HepG2 (cell line): ENCODE results near the gene STK4. TPM values are rescaled to one million over a fixed set of nuclear protein-coding genes. Genes with fewer than 3 reads are reported as not detected.

Experiments used
- ATAC-seq: fragments of 200-7000 bp; cut with Tn5 transposase; 3 replicates; pipeline ENCODE4 v1.9.1; 2020; ENCODE audit warnings: mild to moderate bottlenecking, moderate library complexity
- BruUV-seq: library from RNA; stranded (reverse); fragments of 400-500 nt; replicated peaks from 2 replicates; lab custom pipeline; 2021; lab: Mats Ljungman, UMichigan
- CTCF ChIA-PET: fragments of 300-600 bp; formaldehyde crosslinking; extraction: SDS; loops from one replicate; lab custom pipeline; 2021; ENCODE audit warnings: low total read pairs, inconsistent platforms, low intra/inter-chr PET ratio; lab: Yijun Ruan, JAX
- POLR2A ChIA-PET: fragments of 350-600 bp; sonication (Branson Sonifier 250); formaldehyde crosslinking; loops from one replicate; lab custom pipeline; 2020; ENCODE audit warnings: antibody characterized with exemption, inconsistent platforms; lab: Yijun Ruan, JAX
- DNase-seq: peaks from one replicate; pipeline ENCODE4 v3.0.0-alpha.2; 2015; ENCODE audit warnings: low spot score
- FAIRE-seq: peaks from 3 replicates; lab custom pipeline; 2011; peaks lifted over from hg19 to GRCh38; lab: Jason Lieb, UNC
- H2AFZ ChIP-seq: one replicate; pipeline ENCODE4 v1.6.1; 2011; ENCODE audit warnings: low read length, inconsistent platforms
- H3K27ac ChIP-seq: fragments of 300-600 bp; 3 replicates; pipeline ENCODE4 v1.8.0; 2011; ENCODE audit warnings: mixed run types, mild to moderate bottlenecking, mixed read lengths, low read length, inconsistent platforms; ENCODE audit not compliant: insufficient read depth; ENCODE audit errors: extremely low read length
- H3K27me3 ChIP-seq, 2 experiments: fragments of 200-600 bp in 1 of 2; 2 replicates in 1 of 2; 3 replicates in 1 of 2; pipeline versions ENCODE4 v1.6.0 to v1.8.0; 2011; ENCODE audit warnings: low read length in 2 of 2, mild to moderate bottlenecking in 2 of 2, moderate library complexity in 2 of 2, inconsistent platforms in 1 of 2; ENCODE audit not compliant: insufficient read depth in 2 of 2, control insufficient read depth in 1 of 2
- H3K36me3 ChIP-seq, 2 experiments: fragments of 200-600 bp in 1 of 2; replicated peaks in 1 of 2; 2 replicates in 1 of 2; 3 replicates in 1 of 2; pipeline versions ENCODE4 v1.5.1 to v1.8.0; 2011; ENCODE audit warnings: low read length in 2 of 2, inconsistent platforms in 1 of 2; ENCODE audit not compliant: insufficient read depth in 2 of 2, control insufficient read depth in 1 of 2
- H3K4me1 ChIP-seq: 2 replicates; pipeline ENCODE4 v1.5.1; 2012; ENCODE audit warnings: low read length, inconsistent platforms; ENCODE audit not compliant: insufficient read depth
- H3K4me2 ChIP-seq: 2 replicates; pipeline ENCODE4 v1.6.0; 2011; ENCODE audit warnings: low read depth, low read length, inconsistent platforms
- H3K4me3 ChIP-seq, 3 experiments: fragments of 200-600 bp in 1 of 3; sonication (generic), shearing (Covaris generic) in 1 of 3; replicated peaks in 1 of 3; 2 replicates each; pipeline ENCODE4 v1.5.1; 2011 to 2016; ENCODE audit warnings: low read length in 3 of 3, inconsistent platforms in 2 of 3, low read depth in 2 of 3, mild to moderate bottlenecking in 2 of 3, control low read depth in 1 of 3, mixed read lengths in 1 of 3; ENCODE audit not compliant: insufficient read depth in 1 of 3
- H3K79me2 ChIP-seq: one replicate; pipeline ENCODE4 v1.6.1; 2011; ENCODE audit warnings: low read length, inconsistent platforms; ENCODE audit not compliant: insufficient read depth
- H3K9ac ChIP-seq: 2 replicates; pipeline ENCODE4 v1.6.0; 2011; ENCODE audit warnings: mild to moderate bottlenecking, low read depth, low read length, inconsistent platforms; ENCODE audit not compliant: insufficient read depth
- H3K9me3 ChIP-seq: 2 replicates; pipeline ENCODE4 v1.5.1; 2012; ENCODE audit warnings: mild to moderate bottlenecking, low read length
- H4K20me1 ChIP-seq: 2 replicates; pipeline ENCODE4 v1.6.0; 2011; ENCODE audit warnings: inconsistent platforms, mild to moderate bottlenecking, low read length, moderate library complexity; ENCODE audit not compliant: insufficient read depth
- ARID3A ChIP-seq: IDR thresholded peaks from 2 replicates; pipeline ENCODE4 v1.6.1; 2012; ENCODE audit warnings: low read depth, low read length, improper control_type of control experiment
- HMG20B ChIP-seq: conservative IDR thresholded peaks from 2 replicates; pipeline ENCODE4 v1.6.1; 2016; ENCODE audit warnings: missing genetic modification reagents, missing compliant biosample characterization
- IRF1 ChIP-seq: sonication (generic); formaldehyde crosslinking; IDR thresholded peaks from 2 replicates; pipeline ENCODE4 v1.4.0; 2020; ENCODE audit warnings: low read depth, mild to moderate bottlenecking, missing genetic modification reagents
- KDM1A ChIP-seq: IDR thresholded peaks from 2 replicates; pipeline ENCODE4 v1.6.1; 2016; ENCODE audit warnings: missing compliant biosample characterization
- MIXL1 ChIP-seq: IDR thresholded peaks from 2 replicates; pipeline ENCODE4 v1.6.1; 2016
- NFATC3 ChIP-seq: sonication (generic); formaldehyde crosslinking; IDR thresholded peaks from 2 replicates; pipeline ENCODE4 v1.5.1; 2020; ENCODE audit warnings: mild to moderate bottlenecking, missing genetic modification reagents
- NR2F1 ChIP-seq, 2 experiments: fragments of 450-650 bp in 1 of 2; formaldehyde crosslinking in 1 of 2; IDR thresholded peaks; 2 replicates each; pipeline versions ENCODE4 v1.5.0 to v1.6.1; 2016 to 2020; ENCODE audit warnings: mild to moderate bottlenecking in 1 of 2, missing compliant biosample characterization in 1 of 2, missing genetic modification reagents in 1 of 2, moderate library complexity in 1 of 2
- PAX8 ChIP-seq: sonication (generic); formaldehyde crosslinking; IDR thresholded peaks from 2 replicates; pipeline ENCODE4 v1.8.0; 2022; ENCODE audit warnings: mild to moderate bottlenecking, missing genetic modification reagents, borderline replicate concordance
- PCBP2 ChIP-seq: fragments of 200-400 bp; formaldehyde crosslinking; optimal IDR thresholded peaks from 2 replicates; pipeline ENCODE3; 2018; ENCODE audit warnings: low read length, low read depth; ENCODE audit not compliant: poor library complexity, severe bottlenecking
- PRMT3 ChIP-seq: sonication (generic); formaldehyde crosslinking; IDR thresholded peaks from 2 replicates; pipeline ENCODE4 v1.8.1; 2022; ENCODE audit warnings: low read depth, mild to moderate bottlenecking, moderate library complexity, missing genetic modification reagents, borderline replicate concordance
- REPIN1 ChIP-seq: sonication (generic); formaldehyde crosslinking; IDR thresholded peaks from 2 replicates; pipeline ENCODE4 v1.8.0; 2022; ENCODE audit warnings: missing genetic modification reagents, low read depth, mild to moderate bottlenecking, borderline replicate concordance
- ZBTB39 ChIP-seq: sonication (generic); formaldehyde crosslinking; IDR thresholded peaks from 2 replicates; pipeline ENCODE4 v1.5.0; 2020; ENCODE audit warnings: missing genetic modification reagents
- ZBTB8A ChIP-seq: sonication (generic); formaldehyde crosslinking; IDR thresholded peaks from 2 replicates; pipeline ENCODE4 v1.4.0; 2020; ENCODE audit warnings: mild to moderate bottlenecking, low read depth, missing genetic modification reagents, borderline replicate concordance
- ZNF160 ChIP-seq: sonication (generic); formaldehyde crosslinking; IDR thresholded peaks from 2 replicates; pipeline ENCODE4 v1.8.0; 2022; ENCODE audit warnings: mild to moderate bottlenecking, inconsistent platforms, missing genetic modification reagents
- ZNF383 ChIP-seq: sonication (generic); formaldehyde crosslinking; IDR thresholded peaks from 2 replicates; pipeline ENCODE4 v1.4.0; 2020; ENCODE audit warnings: missing genetic modification reagents, mild to moderate bottlenecking, borderline replicate concordance
- ZNF619 ChIP-seq: sonication (generic); formaldehyde crosslinking; IDR thresholded peaks from 2 replicates; pipeline ENCODE4 v1.4.0; 2020; ENCODE audit warnings: mild to moderate bottlenecking, missing genetic modification reagents
- ZNF780A ChIP-seq: sonication (generic); formaldehyde crosslinking; IDR thresholded peaks from 2 replicates; pipeline ENCODE4 v1.8.0; 2022; ENCODE audit warnings: mild to moderate bottlenecking, missing genetic modification reagents, moderate library complexity
- ZNF816 ChIP-seq: sonication (generic); formaldehyde crosslinking; IDR thresholded peaks from 2 replicates; pipeline ENCODE4 v1.8.0; 2022; ENCODE audit warnings: missing genetic modification reagents, mild to moderate bottlenecking, borderline replicate concordance
- WGBS: methylation state at CpG from one replicate; pipeline ENCODE4 v1.1.6; 2017; ENCODE audit warnings: low lambda C conversion rate; 5-methylcytosine and 5-hydroxymethylcytosine counted together
- in situ Hi-C: cut with HindIII; loops from 2 replicates; pipeline ENCODE4 v1.10.0; 2017; ENCODE audit warnings: low pct_unique_long_range_greater_than_20kb; ENCODE audit not compliant: extremely low pct_ligation_motif_present
- intact Hi-C: fragments of 100-400 bp; cut with micrococcal nuclease; formaldehyde crosslinking; loops from one replicate; pipeline ENCODE4 v1.10.0; 2022; ENCODE audit not compliant: unreplicated experiment
- polyA plus RNA-seq, 8 experiments: library from polyadenylated mRNA; depleted of rRNA in 3 of 8; stranded (reverse) in 7 of 8; unstranded in 1 of 8; fragments of >200 nt; fragmentation: Illumina TruSeq in 4 of 8; extraction: Trizol in 4 of 8; gene quantifications; 2 replicates each; pipeline versions ENCODE4 v1.2.1 to v1.2.3, GENCODE V29; 2011 to 2016; ENCODE audit warnings: low read depth in 4 of 8, missing spikeins in 1 of 8, mixed read lengths in 1 of 8; ENCODE audit not compliant: insufficient read depth in 1 of 8
- total RNA-seq, 5 experiments: library from RNA; depleted of rRNA; stranded (reverse); fragments of >200 nt; fragmentation: Illumina TruSeq; extraction: Trizol; gene quantifications; 2 replicates each; pipeline ENCODE4 v1.2.3, GENCODE V29; 2016; ENCODE audit warnings: low read depth in 1 of 5

STK4 gene
- total and polyA plus RNA-seq, 2 of the 13 experiments (the other 11 are each of a cell fraction or from before 2014, with no cell fraction given): 25.6 to 38.3 TPM

GRCh38 chr20:44965651-44966029, 672 bp upstream of the STK4 start:
- no peaks in the 10 kb centered on the region for H4K20me1 ChIP-seq
- H3K27ac ChIP-seq: peak overlapping the region; percentile 81
- peaks cover 69% of the 10 kb centered on the region for H3K4me1 ChIP-seq
- CTCF ChIA-PET: interaction anchor here (1.3 kb wide), 1 partner anchor 24 kb away, joined by 3 read pairs; no protein-coding TSS in a partner anchor
- H2AFZ ChIP-seq: peak overlapping the region; percentile 16
- H3K4me3 ChIP-seq: peak overlapping the region; percentile 83 to 100 (median 87)
- peaks cover 0 to 4% of the 10 kb centered on the region in 2 experiments; a peak in 1 of 5 replicates for H3K27me3 ChIP-seq
- no peaks in the 10 kb centered on the region for H3K9me3 ChIP-seq
- H3K79me2 ChIP-seq: peaks cover 40% of the 10 kb centered on the region
- POLR2A ChIA-PET: interaction anchor here (0.7 to 2.4 kb wide), 3 partner anchors 18 to 80 kb away, joined by 3 to 8 read pairs (median 5); partner anchors contain the start of genes PABPC1L and YWHAB
- BruUV-seq: TSS peak; percentile 98
- in situ Hi-C loops: no loop called here
- FAIRE-seq (no peak), ATAC-seq (no peak), DNase-seq (no peak)
- WGBS: 6% methylated on average over 5 of the region's 5 CpGs
- no peaks in the 10 kb centered on the region for H3K36me3 ChIP-seq
- intact Hi-C loops: loop anchor here (2.0 kb wide), 2 partner anchors 55 to 81 kb away; partner anchors contain the start of genes PABPC1L and YWHAB
- peak overlapping the region; percentile 98 for H3K4me2 ChIP-seq
- H3K9ac ChIP-seq: peak overlapping the region; percentile 83
- TF ChIP-seq NFATC3 (CRISPR knock-in tag) (no peak), ZNF816 (CRISPR knock-in tag) (no peak), IRF1 (CRISPR knock-in tag) (0 out of 2 replicates have a peak, but pooled peaks have one; percentile 17), MIXL1 (CRISPR knock-in tag) (no peak), PRMT3 (CRISPR knock-in tag) (0 out of 2 replicates have a peak, but pooled peaks have one; percentile 23), PCBP2 (no peak), KDM1A (CRISPR knock-in tag) (peak; percentile 74; the same call in 1 of the 2 replicates), ARID3A (peak; percentile 5; the same call in 1 of the 2 replicates), ZBTB8A (CRISPR knock-in tag) (0 out of 2 replicates have a peak, but pooled peaks have one; percentile 4), REPIN1 (peak; percentile 90), PAX8 (0 out of 2 replicates have a peak, but pooled peaks have one; percentile 3), ZNF780A (CRISPR knock-in tag) (no peak), ZNF383 (CRISPR knock-in tag) (0 out of 2 replicates have a peak, but pooled peaks have one; percentile 8), ZNF160 (CRISPR knock-in tag) (no peak), ZBTB39 (CRISPR knock-in tag) (0 out of 2 replicates have a peak, but pooled peaks have one; percentile 19), NR2F1 (CRISPR knock-in tag; IDR thresholded peaks at IDR 0.05) (0 out of 4 replicates have a peak, but pooled peaks of 1 of the 2 experiments have one; percentile 18), ZNF619 (CRISPR knock-in tag) (no peak), HMG20B (CRISPR knock-in tag) (no peak)
